Fibroblast of peridontal ligament (primary cell): Measurements from ENCODE around the gene SYNPO2L.
"Not testable (repeated sequence)": the region's sequence is repeated elsewhere in the genome, so short reads cannot be mapped to it uniquely, and the experiment has no call there.

ENCODE experiments used
- DNase-seq: peaks from one replicate; pipeline ENCODE4 v3.0.0-alpha.2; 2010; ENCODE audit errors: extremely low read depth

Gene SYNPO2L

GRCh38 chr10:73648975-73649829, 6.6 kb downstream of the SYNPO2L start:
- DNase-seq, result no peak

GRCh38 chr10:73647875-73648651, 7.8 kb downstream of the SYNPO2L start:
- no peak for DNase-seq

- DNase-seq, result peak; percentile 9
Observed at GRCh38 chr10:73647211-73647874, 8.5 kb downstream of the SYNPO2L start.

- no peak for DNase-seq
Observed at GRCh38 chr10:73646598-73647041, 9.2 kb downstream of the SYNPO2L start.

- DNase-seq, result no peak
Observed at GRCh38 chr10:73645251-73645650, 10.6 kb downstream of the SYNPO2L start.

GRCh38 chr10:73644767-73645166, 11.1 kb downstream of the SYNPO2L start:
- DNase-seq, result no peak

GRCh38 chr10:73644015-73644743, 11.7 kb downstream of the SYNPO2L start:
- peak; percentile 83 for DNase-seq

GRCh38 chr10:73643362-73643761, 12.5 kb downstream of the SYNPO2L start:
- no peak for DNase-seq

GRCh38 chr10:73641328-73642060, 14.3 kb downstream of the SYNPO2L start, which contains the start of gene MYOZ1:
MYOZ1 (minus strand) TSS chr10:73641474; CDS start chr10:73640017, 1,457 bp downstream.
- DNase-seq, result no peak

- DNase-seq, result no peak
Observed at GRCh38 chr10:73639286-73639685, 16.5 kb downstream of the SYNPO2L start.

GRCh38 chr10:73635781-73636180, 20.0 kb downstream of the SYNPO2L start:
- no peak for DNase-seq

GRCh38 chr10:73634421-73634820, 21.4 kb downstream of the SYNPO2L start:
- DNase-seq, result no peak

- no peak for DNase-seq
Observed at GRCh38 chr10:73629165-73629564, 26.7 kb downstream of the SYNPO2L start.

- DNase-seq, result no peak
Observed at GRCh38 chr10:73628405-73628804, 27.4 kb downstream of the SYNPO2L start.

- DNase-seq, result no peak
Observed at GRCh38 chr10:73627300-73627699, 28.5 kb downstream of the SYNPO2L start.

GRCh38 chr10:73625884-73626752, 29.7 kb downstream of the SYNPO2L start:
- DNase-seq, result peak; percentile 99

GRCh38 chr10:73625004-73625883, 30.6 kb downstream of the SYNPO2L start:
- peak; percentile 32 for DNase-seq

GRCh38 chr10:73623056-73623455, 32.8 kb downstream of the SYNPO2L start:
- no peak for DNase-seq

GRCh38 chr10:73620974-73621373, 34.9 kb downstream of the SYNPO2L start:
- DNase-seq, result not testable (repeated sequence)
